Mesendoderm (in vitro differentiated cells): Measurements from ENCODE around the gene GPR42.

Experiments
- DNase-seq: peaks from one replicate; pipeline ENCODE4 v3.0.0; 2013
- H2AK5ac ChIP-seq: 2 replicates; pipeline ENCODE4 v1.6.1; 2013; ENCODE audit warnings: low read length, inconsistent platforms
- H2BK120ac ChIP-seq: 2 replicates; pipeline ENCODE4 v1.6.1; 2013; ENCODE audit warnings: low read depth, mild to moderate bottlenecking, low read length, moderate library complexity, mixed read lengths
- H2BK15ac ChIP-seq: replicated peaks from 2 replicates; pipeline ENCODE4 v1.6.1; 2013; ENCODE audit warnings: low read depth, mild to moderate bottlenecking, moderate library complexity
- H2BK5ac ChIP-seq: 2 replicates; pipeline ENCODE4 v1.6.1; 2013; ENCODE audit warnings: low read length, inconsistent platforms
- H3K18ac ChIP-seq: 2 replicates; pipeline ENCODE4 v1.6.1; 2013; ENCODE audit warnings: mild to moderate bottlenecking, low read length, mixed read lengths
- H3K23ac ChIP-seq: one replicate; pipeline ENCODE4 v1.6.1; 2013; ENCODE audit warnings: low read length
- H3K27ac ChIP-seq: 2 replicates; pipeline ENCODE4 v1.5.1; 2013; ENCODE audit warnings: low read depth, mild to moderate bottlenecking, inconsistent platforms, low read length, moderate library complexity
- H3K27me3 ChIP-seq: 2 replicates; pipeline ENCODE4 v1.6.1; 2013; ENCODE audit warnings: low read length, control low read depth, mild to moderate bottlenecking, inconsistent platforms; ENCODE audit not compliant: insufficient read depth, poor library complexity
- H3K36me3 ChIP-seq: 2 replicates; pipeline ENCODE4 v1.6.1; 2013; ENCODE audit warnings: low read length, inconsistent platforms; ENCODE audit not compliant: control insufficient read depth, insufficient read depth
- H3K4ac ChIP-seq: one replicate; pipeline ENCODE4 v1.6.1; 2013; ENCODE audit warnings: low read depth, mild to moderate bottlenecking, low read length, moderate library complexity
- H3K4me1 ChIP-seq: 2 replicates; pipeline ENCODE4 v1.6.1; 2013; ENCODE audit warnings: low read depth, low read length, inconsistent platforms; ENCODE audit not compliant: control insufficient read depth
- H3K4me2 ChIP-seq: 2 replicates; pipeline ENCODE4 v1.6.1; 2013; ENCODE audit warnings: low read length
- H3K4me3 ChIP-seq: 2 replicates; pipeline ENCODE4 v1.5.1; 2013; ENCODE audit warnings: mild to moderate bottlenecking, low read length
- H3K56ac ChIP-seq: one replicate; pipeline ENCODE4 v1.6.1; 2013; ENCODE audit warnings: low read length
- H3K79me1 ChIP-seq: 2 replicates; pipeline ENCODE4 v1.6.1; 2013; ENCODE audit warnings: low read length, inconsistent platforms
- H3K79me2 ChIP-seq: 2 replicates; pipeline ENCODE4 v1.6.1; 2013; ENCODE audit warnings: mild to moderate bottlenecking, low read length; ENCODE audit not compliant: control insufficient read depth, insufficient read depth
- H3K9ac ChIP-seq: 2 replicates; pipeline ENCODE4 v1.6.1; 2013; ENCODE audit warnings: low read length, inconsistent platforms
- H4K5ac ChIP-seq: one replicate; pipeline ENCODE4 v1.6.1; 2013; ENCODE audit warnings: low read length
- H4K8ac ChIP-seq: one replicate; pipeline ENCODE4 v1.6.1; 2013; ENCODE audit warnings: low read depth, mild to moderate bottlenecking, control low read depth, low read length, moderate library complexity
- whole genome bisulfite sequencing: extraction: QIAGEN DNeasy Blood & Tissue Kit; methylation state at CpG from one replicate; pipeline ENCODE4 v1.1.7; 2013; ENCODE audit warnings: low lambda C conversion rate, missing lambda C conversion rate; ENCODE audit not compliant: insufficient coverage; ENCODE audit errors: extremely low coverage; 5-methylcytosine and 5-hydroxymethylcytosine counted together

The GPR42 gene

GRCh38 chr19:35352177-35352447 is 18.8 kb upstream of the GPR42 start:
- H2BK120ac ChIP-seq: no peak overlapping the region
- DNase-seq: no peak
- no CpG with 5 or more reads among the region's 18 CpGs for WGBS
- peak overlapping the region; percentile 2 for H3K56ac ChIP-seq
- no peaks in the 10 kb centered on the region for H3K4me1 ChIP-seq
- no peak overlapping the region for H4K8ac ChIP-seq
- H3K18ac ChIP-seq: no peak overlapping the region
- no peak overlapping the region for H3K4me3 ChIP-seq
- no peaks in the 10 kb centered on the region for H3K79me2 ChIP-seq
- H4K5ac ChIP-seq: no peak overlapping the region
- no peak overlapping the region for H2BK15ac ChIP-seq
- no peaks in the 10 kb centered on the region for H3K27me3 ChIP-seq
- no peak overlapping the region for H3K23ac ChIP-seq
- H3K9ac ChIP-seq: no peak overlapping the region
- no peaks in the 10 kb centered on the region for H3K36me3 ChIP-seq
- H3K79me1 ChIP-seq: no peaks in the 10 kb centered on the region
- H3K27ac ChIP-seq: no peak overlapping the region
- no peak overlapping the region for H2BK5ac ChIP-seq
- no peak overlapping the region for H3K4me2 ChIP-seq
- H2AK5ac ChIP-seq: no peak overlapping the region
- H3K4ac ChIP-seq: no peak overlapping the region

GRCh38 chr19:35352448-35353304 is 18.2 kb upstream of the GPR42 start:
- Histone ChIP-seq H4K5ac (no peak overlapping the region), H3K79me1 (no peaks in the 10 kb centered on the region), H3K4ac (no peak overlapping the region), H3K27me3 (no peaks in the 10 kb centered on the region), H4K8ac (no peak overlapping the region), H2BK15ac (no peak overlapping the region), H3K4me1 (no peaks in the 10 kb centered on the region), H2BK5ac (no peak overlapping the region), H3K36me3 (no peaks in the 10 kb centered on the region), H3K4me2 (no peak overlapping the region), H2BK120ac (no peak overlapping the region), H3K9ac (no peak overlapping the region), H3K4me3 (no peak overlapping the region), H3K18ac (no peak overlapping the region), H3K27ac (no peak overlapping the region), H3K56ac (peak overlapping the region; percentile 75), H2AK5ac (no peak overlapping the region), H3K23ac (no peak overlapping the region), H3K79me2 (no peaks in the 10 kb centered on the region)
- peak; percentile 86 for DNase-seq
- no CpG with 5 or more reads among the region's 32 CpGs for WGBS

GRCh38 chr19:35353635-35354034 is 17.2 kb upstream of the GPR42 start:
- Histone ChIP-seq H3K56ac (no peak overlapping the region), H2BK120ac (no peak overlapping the region), H3K4me1 (no peaks in the 10 kb centered on the region), H3K4ac (no peak overlapping the region), H3K4me2 (no peak overlapping the region), H2BK5ac (no peak overlapping the region), H3K79me2 (no peaks in the 10 kb centered on the region), H2AK5ac (no peak overlapping the region), H4K8ac (no peak overlapping the region), H3K18ac (no peak overlapping the region), H3K36me3 (no peaks in the 10 kb centered on the region), H3K27me3 (no peaks in the 10 kb centered on the region), H3K27ac (no peak overlapping the region), H3K79me1 (no peaks in the 10 kb centered on the region), H3K9ac (no peak overlapping the region), H3K23ac (no peak overlapping the region), H2BK15ac (no peak overlapping the region), H3K4me3 (no peak overlapping the region), H4K5ac (no peak overlapping the region)
- DNase-seq: no peak
- WGBS: no CpG with 5 or more reads among the region's 9 CpGs

GRCh38 chr19:35354898-35355297 is 16.0 kb upstream of the GPR42 start:
- Histone ChIP-seq H3K27me3 (no peaks in the 10 kb centered on the region), H3K79me1 (no peaks in the 10 kb centered on the region), H3K79me2 (no peaks in the 10 kb centered on the region), H4K5ac (no peak overlapping the region), H3K4me2 (no peak overlapping the region), H2BK5ac (no peak overlapping the region), H3K4ac (no peak overlapping the region), H3K23ac (peak overlapping the region; percentile 66), H4K8ac (no peak overlapping the region), H3K4me1 (no peaks in the 10 kb centered on the region), H3K18ac (no peak overlapping the region), H2BK120ac (no peak overlapping the region), H2BK15ac (no peak overlapping the region), H3K56ac (no peak overlapping the region), H2AK5ac (no peak overlapping the region), H3K4me3 (no peak overlapping the region), H3K27ac (no peak overlapping the region), H3K9ac (no peak overlapping the region), H3K36me3 (no peaks in the 10 kb centered on the region)
- WGBS: no CpG with 5 or more reads among the region's 8 CpGs
- DNase-seq: no peak

- Histone ChIP-seq H3K56ac (no peak overlapping the region), H3K18ac (no peak overlapping the region), H3K27me3 (no peaks in the 10 kb centered on the region), H3K4me3 (no peak overlapping the region), H3K4me2 (no peak overlapping the region), H4K8ac (no peak overlapping the region), H3K79me1 (no peaks in the 10 kb centered on the region), H3K23ac (no peak overlapping the region), H2BK15ac (no peak overlapping the region), H2AK5ac (no peak overlapping the region), H2BK120ac (no peak overlapping the region), H3K9ac (no peak overlapping the region), H3K27ac (no peak overlapping the region), H3K36me3 (no peaks in the 10 kb centered on the region), H3K4me1 (no peaks in the 10 kb centered on the region), H3K79me2 (no peaks in the 10 kb centered on the region), H2BK5ac (no peak overlapping the region), H3K4ac (no peak overlapping the region), H4K5ac (no peak overlapping the region)
- no peak for DNase-seq
- WGBS: no CpG with 5 or more reads among the region's 6 CpGs
Measured at GRCh38 chr19:35355791-35356460, 14.9 kb upstream of the GPR42 start.
